ENCODE measurements around the gene SHBG.
"Not testable (repeated sequence)": the region's sequence is repeated elsewhere in the genome, so short reads cannot be mapped to it uniquely, and the experiment has no call there.

SHBG gene

GRCh38 chr17:7629939-7630571 is at the start of gene SHBG:
SHBG (plus strand) TSS chr17:7630135; CDS start chr17:7630173, 38 bp downstream.
- no peak for DNase-seq

- DNase-seq: no peak
Observed at GRCh38 chr17:7580604-7581575, 49.0 kb upstream of the SHBG start.

- DNase-seq: no peak
Observed at GRCh38 chr17:7582396-7583252, 47.3 kb upstream of the SHBG start.

GRCh38 chr17:7583253-7584109 is 46.5 kb upstream of the SHBG start, which contains the start of gene MPDU1:
MPDU1 (plus strand) TSS chr17:7583852; CDS start chr17:7583863, 11 bp downstream.
- peak; percentile 99 for DNase-seq

GRCh38 chr17:7586673-7587419 is 43.1 kb upstream of the SHBG start:
- no peak for DNase-seq

GRCh38 chr17:7587420-7588151 is 42.3 kb upstream of the SHBG start:
- no peak for DNase-seq

GRCh38 chr17:7588553-7589203 is 41.3 kb upstream of the SHBG start:
- no peak for DNase-seq

GRCh38 chr17:7589204-7589868 is 40.6 kb upstream of the SHBG start:
- peak; percentile 90 for DNase-seq

- DNase-seq: no peak
Observed at GRCh38 chr17:7589891-7590691, 39.8 kb upstream of the SHBG start, which contains the start of gene SOX15. SOX15 (minus strand) TSS chr17:7590094; CDS start chr17:7589676, 418 bp downstream.

GRCh38 chr17:7590743-7591142 is 39.2 kb upstream of the SHBG start:
- no peak for DNase-seq

GRCh38 chr17:7591596-7591995 is 38.3 kb upstream of the SHBG start:
- DNase-seq: no peak

- no peak for DNase-seq
Observed at GRCh38 chr17:7592422-7593021, 37.4 kb upstream of the SHBG start.

- DNase-seq: no peak
Observed at GRCh38 chr17:7593296-7593695, 36.6 kb upstream of the SHBG start.

GRCh38 chr17:7597561-7597960 is 32.4 kb upstream of the SHBG start:
- not testable (repeated sequence) for DNase-seq

GRCh38 chr17:7606280-7606679 is 23.7 kb upstream of the SHBG start:
- DNase-seq: no peak

- DNase-seq: no peak
Observed at GRCh38 chr17:7610641-7611040, 19.3 kb upstream of the SHBG start.

GRCh38 chr17:7611635-7612293 is 18.2 kb upstream of the SHBG start:
- DNase-seq: no peak
